GM23338 (cell line): ENCODE data around the gene MKX. TPM values are rescaled to one million over a fixed set of nuclear protein-coding genes. Genes with fewer than 3 reads are reported as not detected.

Experiments used
- ATAC-seq: fragments of 200-7000 bp; cut with Tn5 transposase; 3 replicates; pipeline ENCODE4 v1.9.1; 2020
- DNase-seq: peaks from one replicate; pipeline ENCODE4 v3.0.0-alpha.2; 2015; ENCODE audit warnings: low spot score
- H2AFZ ChIP-seq: fragments of 200-600 bp; sonication (generic); 2 replicates; pipeline ENCODE4 v1.8.0; 2016; ENCODE audit warnings: antibody characterized with exemption, mild to moderate bottlenecking, moderate library complexity
- H3F3A ChIP-seq: fragments of 200-600 bp; sonication (generic); replicated peaks from 2 replicates; pipeline ENCODE4 v1.8.0; 2017; ENCODE audit warnings: antibody characterized with exemption, mixed run types, low read depth
- H3K27ac ChIP-seq: fragments of 200-600 bp; sonication (generic); 2 replicates; pipeline ENCODE4 v1.6.1; 2016; ENCODE audit warnings: low read depth
- H3K27me3 ChIP-seq: fragments of 200-600 bp; sonication (generic); 2 replicates; pipeline ENCODE4 v1.8.0; 2016; ENCODE audit warnings: mild to moderate bottlenecking, mixed run types, moderate library complexity; ENCODE audit not compliant: insufficient read depth
- H3K36me3 ChIP-seq: fragments of 200-600 bp; sonication (generic); 2 replicates; pipeline ENCODE4 v1.8.0; 2016; ENCODE audit warnings: mild to moderate bottlenecking; ENCODE audit not compliant: insufficient read depth
- H3K4me1 ChIP-seq: fragments of 200-600 bp; sonication (generic); 2 replicates; pipeline ENCODE4 v1.8.0; 2016; ENCODE audit warnings: mild to moderate bottlenecking, moderate library complexity; ENCODE audit not compliant: insufficient read depth
- H3K4me2 ChIP-seq: fragments of 200-600 bp; sonication (generic); 2 replicates; pipeline ENCODE4 v1.7.1; 2017; ENCODE audit warnings: mixed run types
- H3K4me3 ChIP-seq: fragments of 200-600 bp; sonication (generic); 2 replicates; pipeline ENCODE4 v1.6.1; 2016; ENCODE audit warnings: mixed run types
- H3K79me2 ChIP-seq: fragments of 200-600 bp; sonication (generic); replicated peaks from 2 replicates; pipeline ENCODE4 v1.8.0; 2017; ENCODE audit warnings: mild to moderate bottlenecking; ENCODE audit not compliant: insufficient read depth
- H3K9me2 ChIP-seq: fragments of 200-600 bp; sonication (generic); 2 replicates; pipeline ENCODE4 v1.8.0; 2017; ENCODE audit not compliant: insufficient read depth
- H4K20me1 ChIP-seq: fragments of 200-600 bp; sonication (generic); replicated peaks from 2 replicates; pipeline ENCODE4 v1.8.0; 2017; ENCODE audit warnings: mild to moderate bottlenecking; ENCODE audit not compliant: insufficient read depth
- H3K27ac Mint-ChIP-seq: 2 replicates; pipeline ENCODE4 v1.8.0; 2020; ENCODE audit warnings: inconsistent platforms, mild to moderate bottlenecking, moderate library complexity, mixed read lengths
- H3K27me3 Mint-ChIP-seq: 3 replicates; pipeline ENCODE4 v1.8.0; 2022; ENCODE audit warnings: low read depth, mild to moderate bottlenecking, moderate library complexity, mixed read lengths, inconsistent platforms; ENCODE audit not compliant: insufficient read depth, poor library complexity
- H3K36me3 Mint-ChIP-seq: 3 replicates; pipeline ENCODE4 v1.8.0; 2021; ENCODE audit warnings: low read depth, mild to moderate bottlenecking, inconsistent platforms, moderate library complexity, mixed read lengths
- H3K4me1 Mint-ChIP-seq: 3 replicates; pipeline ENCODE4 v1.8.0; 2020; ENCODE audit warnings: mild to moderate bottlenecking, inconsistent platforms, mixed read lengths
- H3K4me3 Mint-ChIP-seq: 3 replicates; pipeline ENCODE4 v1.8.0; 2021; ENCODE audit warnings: moderate library complexity, mild to moderate bottlenecking, inconsistent platforms, mixed read lengths
- H3K9me3 Mint-ChIP-seq: 3 replicates; pipeline ENCODE4 v1.8.0; 2020; ENCODE audit warnings: moderate library complexity, mild to moderate bottlenecking, inconsistent platforms, mixed read lengths
- CREB1 ChIP-seq: fragments of 250-450 bp; sonication (Bioruptor Pico); IDR thresholded peaks from 2 replicates; pipeline ENCODE4 v1.5.0; 2020; ENCODE audit warnings: low read depth, mild to moderate bottlenecking, moderate library complexity
- CTCF ChIP-seq, 2 experiments: fragments of 200-600 bp in 1 of 2; sonication (generic) in 1 of 2; conservative IDR thresholded peaks; 2 replicates each; pipeline versions ENCODE4 v1.5.1 to v1.6.1; 2016 to 2017; ENCODE audit warnings: antibody characterized with exemption in 2 of 2, low read depth in 2 of 2, mild to moderate bottlenecking in 2 of 2, moderate library complexity in 1 of 2
- JUNB ChIP-seq: IDR thresholded peaks from one replicate; pipeline ENCODE4 v1.6.1; 2016; ENCODE audit warnings: antibody characterized with exemption; ENCODE audit not compliant: unreplicated experiment
- NANOG ChIP-seq: IDR thresholded peaks from 2 replicates; pipeline ENCODE4 v1.6.1; 2016; ENCODE audit warnings: antibody characterized with exemption, borderline replicate concordance
- REST ChIP-seq: IDR thresholded peaks from one replicate; pipeline ENCODE4 v1.6.1; 2018; ENCODE audit warnings: antibody characterized with exemption; ENCODE audit not compliant: unreplicated experiment
- STAT1 ChIP-seq: IDR thresholded peaks from one replicate; pipeline ENCODE4 v1.6.1; 2016; ENCODE audit warnings: antibody characterized with exemption; ENCODE audit not compliant: unreplicated experiment
- polyA plus RNA-seq: library from polyadenylated mRNA; unstranded; fragments of >200 nt; fragmentation: Nextera tagmentation; extraction: Ambion mirVana; gene quantifications from 2 replicates; pipeline ENCODE4 v1.2.1, GENCODE V29; 2016
- total RNA-seq: library from RNA; depleted of rRNA; stranded (reverse); fragments of >200 nt; shearing (Covaris generic); gene quantifications from 2 replicates; pipeline ENCODE4 v1.2.3, GENCODE V29; 2014
- TF ChIP-seq, protein P1 (sequence below): fragments of 250-450 bp; sonication (Bioruptor Pico); IDR thresholded peaks from 2 replicates; pipeline ENCODE4 v1.5.0; 2020; ENCODE audit warnings: mild to moderate bottlenecking, moderate library complexity
- TF ChIP-seq, protein P2 (sequence below): IDR thresholded peaks from 2 replicates; pipeline ENCODE4 v1.6.1; 2016; ENCODE audit warnings: antibody characterized with exemption

MKX gene
- total and polyA plus RNA-seq, 2 experiments from 2014 or later, result 0.66 to 0.97 TPM

DNA sequence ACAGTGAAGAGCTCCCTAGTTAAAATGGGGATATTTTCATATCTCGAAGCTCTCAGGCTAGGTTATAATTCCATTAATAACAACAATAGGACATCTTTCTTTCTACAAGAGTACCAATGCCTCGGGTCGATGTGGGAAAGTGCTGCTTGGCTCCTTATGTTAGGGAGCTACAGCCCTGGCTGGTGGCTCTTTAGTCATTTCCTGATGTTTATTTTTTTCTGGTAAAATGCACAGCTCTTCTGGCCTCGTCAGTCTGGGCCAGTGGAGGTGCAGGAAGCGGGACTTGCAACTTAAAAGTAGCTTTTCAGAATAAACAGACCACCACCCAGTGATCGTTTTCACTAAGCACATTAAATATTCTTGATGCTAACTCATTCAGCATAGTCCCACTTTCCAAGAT, 58.3 kb downstream of the MKX start (continued):
- TF ChIP-seq, protein P1, sequence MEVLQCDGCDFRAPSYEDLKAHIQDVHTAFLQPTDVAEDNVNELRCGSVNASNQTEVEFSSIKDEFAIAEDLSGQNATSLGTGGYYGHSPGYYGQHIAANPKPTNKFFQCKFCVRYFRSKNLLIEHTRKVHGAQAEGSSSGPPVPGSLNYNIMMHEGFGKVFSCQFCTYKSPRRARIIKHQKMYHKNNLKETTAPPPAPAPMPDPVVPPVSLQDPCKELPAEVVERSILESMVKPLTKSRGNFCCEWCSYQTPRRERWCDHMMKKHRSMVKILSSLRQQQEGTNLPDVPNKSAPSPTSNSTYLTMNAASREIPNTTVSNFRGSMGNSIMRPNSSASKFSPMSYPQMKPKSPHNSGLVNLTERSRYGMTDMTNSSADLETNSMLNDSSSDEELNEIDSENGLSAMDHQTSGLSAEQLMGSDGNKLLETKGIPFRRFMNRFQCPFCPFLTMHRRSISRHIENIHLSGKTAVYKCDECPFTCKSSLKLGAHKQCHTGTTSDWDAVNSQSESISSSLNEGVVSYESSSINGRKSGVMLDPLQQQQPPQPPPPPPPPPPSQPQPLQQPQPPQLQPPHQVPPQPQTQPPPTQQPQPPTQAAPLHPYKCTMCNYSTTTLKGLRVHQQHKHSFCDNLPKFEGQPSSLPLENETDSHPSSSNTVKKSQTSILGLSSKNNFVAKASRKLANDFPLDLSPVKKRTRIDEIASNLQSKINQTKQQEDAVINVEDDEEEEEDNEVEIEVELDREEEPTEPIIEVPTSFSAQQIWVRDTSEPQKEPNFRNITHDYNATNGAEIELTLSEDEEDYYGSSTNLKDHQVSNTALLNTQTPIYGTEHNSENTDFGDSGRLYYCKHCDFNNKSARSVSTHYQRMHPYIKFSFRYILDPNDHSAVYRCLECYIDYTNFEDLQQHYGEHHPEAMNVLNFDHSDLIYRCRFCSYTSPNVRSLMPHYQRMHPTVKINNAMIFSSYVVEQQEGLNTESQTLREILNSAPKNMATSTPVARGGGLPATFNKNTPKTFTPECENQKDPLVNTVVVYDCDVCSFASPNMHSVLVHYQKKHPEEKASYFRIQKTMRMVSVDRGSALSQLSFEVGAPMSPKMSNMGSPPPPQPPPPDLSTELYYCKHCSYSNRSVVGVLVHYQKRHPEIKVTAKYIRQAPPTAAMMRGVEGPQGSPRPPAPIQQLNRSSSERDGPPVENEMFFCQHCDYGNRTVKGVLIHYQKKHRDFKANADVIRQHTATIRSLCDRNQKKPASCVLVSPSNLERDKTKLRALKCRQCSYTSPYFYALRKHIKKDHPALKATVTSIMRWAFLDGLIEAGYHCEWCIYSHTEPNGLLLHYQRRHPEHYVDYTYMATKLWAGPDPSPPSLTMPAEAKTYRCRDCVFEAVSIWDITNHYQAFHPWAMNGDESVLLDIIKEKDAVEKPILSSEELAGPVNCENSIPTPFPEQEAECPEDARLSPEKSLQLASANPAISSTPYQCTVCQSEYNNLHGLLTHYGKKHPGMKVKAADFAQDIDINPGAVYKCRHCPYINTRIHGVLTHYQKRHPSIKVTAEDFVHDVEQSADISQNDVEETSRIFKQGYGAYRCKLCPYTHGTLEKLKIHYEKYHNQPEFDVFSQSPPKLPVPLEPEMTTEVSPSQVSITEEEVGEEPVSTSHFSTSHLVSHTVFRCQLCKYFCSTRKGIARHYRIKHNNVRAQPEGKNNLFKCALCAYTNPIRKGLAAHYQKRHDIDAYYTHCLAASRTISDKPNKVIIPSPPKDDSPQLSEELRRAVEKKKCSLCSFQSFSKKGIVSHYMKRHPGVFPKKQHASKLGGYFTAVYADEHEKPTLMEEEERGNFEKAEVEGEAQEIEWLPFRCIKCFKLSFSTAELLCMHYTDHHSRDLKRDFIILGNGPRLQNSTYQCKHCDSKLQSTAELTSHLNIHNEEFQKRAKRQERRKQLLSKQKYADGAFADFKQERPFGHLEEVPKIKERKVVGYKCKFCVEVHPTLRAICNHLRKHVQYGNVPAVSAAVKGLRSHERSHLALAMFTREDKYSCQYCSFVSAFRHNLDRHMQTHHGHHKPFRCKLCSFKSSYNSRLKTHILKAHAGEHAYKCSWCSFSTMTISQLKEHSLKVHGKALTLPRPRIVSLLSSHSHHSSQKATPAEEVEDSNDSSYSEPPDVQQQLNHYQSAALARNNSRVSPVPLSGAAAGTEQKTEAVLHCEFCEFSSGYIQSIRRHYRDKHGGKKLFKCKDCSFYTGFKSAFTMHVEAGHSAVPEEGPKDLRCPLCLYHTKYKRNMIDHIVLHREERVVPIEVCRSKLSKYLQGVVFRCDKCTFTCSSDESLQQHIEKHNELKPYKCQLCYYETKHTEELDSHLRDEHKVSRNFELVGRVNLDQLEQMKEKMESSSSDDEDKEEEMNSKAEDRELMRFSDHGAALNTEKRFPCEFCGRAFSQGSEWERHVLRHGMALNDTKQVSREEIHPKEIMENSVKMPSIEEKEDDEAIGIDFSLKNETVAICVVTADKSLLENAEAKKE (CRISPR knock-in tag), result no peak
- TF ChIP-seq, protein P2, sequence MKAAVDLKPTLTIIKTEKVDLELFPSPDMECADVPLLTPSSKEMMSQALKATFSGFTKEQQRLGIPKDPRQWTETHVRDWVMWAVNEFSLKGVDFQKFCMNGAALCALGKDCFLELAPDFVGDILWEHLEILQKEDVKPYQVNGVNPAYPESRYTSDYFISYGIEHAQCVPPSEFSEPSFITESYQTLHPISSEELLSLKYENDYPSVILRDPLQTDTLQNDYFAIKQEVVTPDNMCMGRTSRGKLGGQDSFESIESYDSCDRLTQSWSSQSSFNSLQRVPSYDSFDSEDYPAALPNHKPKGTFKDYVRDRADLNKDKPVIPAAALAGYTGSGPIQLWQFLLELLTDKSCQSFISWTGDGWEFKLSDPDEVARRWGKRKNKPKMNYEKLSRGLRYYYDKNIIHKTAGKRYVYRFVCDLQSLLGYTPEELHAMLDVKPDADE, result no peak

- Histone ChIP-seq H3F3A (no peaks in the 10 kb centered on the region), H3K36me3 (no peaks in the 10 kb centered on the region), H3K4me3 (no peak overlapping the region), H3K9me2 (no peaks in the 10 kb centered on the region), H3K4me1 (no peaks in the 10 kb centered on the region), H3K4me2 (no peak overlapping the region), H3K27ac (no peak overlapping the region), H4K20me1 (no peaks in the 10 kb centered on the region), H3K27me3 (no peaks in the 10 kb centered on the region), H3K79me2 (no peaks in the 10 kb centered on the region), H2AFZ (no peak overlapping the region)
- Mint-ChIP-seq H3K27ac (no peak overlapping the region), H3K4me3 (no peak overlapping the region), H3K4me1 (no peaks in the 10 kb centered on the region), H3K36me3 (peaks cover 9% of the 10 kb centered on the region; the same call in 1 of the 3 replicates), H3K27me3 (peaks cover 2% of the 10 kb centered on the region), H3K9me3 (no peaks in the 10 kb centered on the region)
- ATAC-seq (no peak), DNase-seq (no peak)
- TF ChIP-seq NANOG (no peak), STAT1 (no peak), CTCF (conservative IDR thresholded peaks at IDR 0.05; ENCODE audit: low read depth in 2 of 2) (no peak), REST (no peak), CREB1 (CRISPR knock-in tag) (no peak), JUNB (no peak)
- TF ChIP-seq, protein P2, result no peak
These were observed 59.9 kb downstream of the MKX start for GRCh38 chr10:27685681-27686080.
